GM12873 (cell line): ENCODE measurements around the gene IRX1.

Experiments
- CTCF ChIP-seq: IDR thresholded peaks from 2 replicates; pipeline ENCODE4 v1.5.1; 2012; ENCODE audit warnings: low read depth, mild to moderate bottlenecking, moderate library complexity, low read length, control low read depth; ENCODE audit not compliant: insufficient read depth; ENCODE audit errors: missing control alignments

Gene IRX1

GRCh38 chr5:3590967-3591900 lies 4.4 kb upstream of the IRX1 start:
- TF ChIP-seq CTCF, result no peak

- no peak for TF ChIP-seq CTCF
Observed at GRCh38 chr5:3592298-3592697, 3.3 kb upstream of the IRX1 start.

- TF ChIP-seq CTCF, result no peak
Observed at GRCh38 chr5:3593771-3594509, 1.7 kb upstream of the IRX1 start.

- no peak for TF ChIP-seq CTCF
Observed at GRCh38 chr5:3594510-3595005, 1.1 kb upstream of the IRX1 start.

- TF ChIP-seq CTCF, result no peak
Observed at GRCh38 chr5:3596261-3596825, 711 bp downstream of the IRX1 start.

GRCh38 chr5:3596857-3597166 lies 1.2 kb downstream of the IRX1 start:
- no peak for TF ChIP-seq CTCF
